Fibroblast of villous mesenchyme (primary cell): ENCODE data around the gene MAP3K5. TPM values are rescaled to one million over a fixed set of nuclear protein-coding genes. Genes with fewer than 3 reads are reported as not detected.

ENCODE experiments used
- DNase-seq: peaks from one replicate; pipeline ENCODE4 v3.0.0-alpha.2; 2010; ENCODE audit warnings: low read depth
- H3K4me3 ChIP-seq: 2 replicates; pipeline ENCODE4 v1.5.1; 2011; ENCODE audit warnings: low read depth, mild to moderate bottlenecking, low read length
- total RNA-seq: library from RNA; depleted of rRNA; stranded (reverse); fragments of >200 nt; gene quantifications from 2 replicates; pipeline ENCODE4 v1.2.3, GENCODE V29; 2012
- TF ChIP-seq, protein P1 (sequence below): IDR thresholded peaks from 2 replicates; pipeline ENCODE4 v1.5.1; 2012; ENCODE audit warnings: low read depth, mild to moderate bottlenecking, low read length; ENCODE audit not compliant: insufficient read depth

MAP3K5 gene
- total RNA-seq, 1 donor: 84.6 TPM

DNA sequence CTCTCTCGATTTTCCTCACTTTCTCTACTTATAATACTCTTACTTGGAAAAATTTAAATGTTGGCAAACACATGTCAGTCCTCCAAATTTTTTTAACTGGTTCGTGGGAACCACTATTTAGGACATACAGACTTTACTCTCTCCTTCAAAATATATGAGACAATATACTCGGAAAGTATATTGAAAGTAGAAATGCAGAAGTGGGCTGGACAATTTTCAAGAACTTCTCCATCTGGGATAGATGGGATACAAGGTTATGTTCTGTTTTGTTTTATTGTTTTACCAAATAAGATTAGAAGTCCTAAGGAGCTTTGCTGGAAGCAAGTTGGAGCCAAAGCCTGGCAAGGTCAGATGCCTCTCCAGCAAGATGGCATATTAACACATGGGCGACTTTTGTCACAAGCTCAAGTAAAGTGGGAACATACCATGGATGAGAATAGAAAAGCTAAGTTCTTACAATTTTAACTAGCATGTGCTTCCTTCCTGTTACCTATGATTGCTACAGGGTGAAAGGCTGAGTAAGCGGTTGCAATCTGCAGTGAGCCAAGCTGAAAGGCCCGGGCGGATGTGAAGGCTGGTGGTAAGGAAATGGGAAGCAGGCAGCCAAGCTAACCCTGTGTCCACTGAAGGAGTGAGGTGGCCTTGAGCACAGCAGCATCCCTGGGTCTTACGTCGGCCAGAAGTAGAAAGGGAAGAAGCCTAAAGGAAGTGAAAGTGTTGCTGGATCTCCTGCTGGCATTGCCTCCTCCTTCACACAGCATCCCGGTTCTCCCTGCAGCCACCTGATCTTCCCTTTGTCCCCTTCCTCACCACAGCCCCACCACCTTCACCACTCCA, 7.1 kb downstream of the MAP3K5 start:
- DNase-seq: no peak
- H3K4me3 ChIP-seq: no peak overlapping the region
- TF ChIP-seq, protein P1, sequence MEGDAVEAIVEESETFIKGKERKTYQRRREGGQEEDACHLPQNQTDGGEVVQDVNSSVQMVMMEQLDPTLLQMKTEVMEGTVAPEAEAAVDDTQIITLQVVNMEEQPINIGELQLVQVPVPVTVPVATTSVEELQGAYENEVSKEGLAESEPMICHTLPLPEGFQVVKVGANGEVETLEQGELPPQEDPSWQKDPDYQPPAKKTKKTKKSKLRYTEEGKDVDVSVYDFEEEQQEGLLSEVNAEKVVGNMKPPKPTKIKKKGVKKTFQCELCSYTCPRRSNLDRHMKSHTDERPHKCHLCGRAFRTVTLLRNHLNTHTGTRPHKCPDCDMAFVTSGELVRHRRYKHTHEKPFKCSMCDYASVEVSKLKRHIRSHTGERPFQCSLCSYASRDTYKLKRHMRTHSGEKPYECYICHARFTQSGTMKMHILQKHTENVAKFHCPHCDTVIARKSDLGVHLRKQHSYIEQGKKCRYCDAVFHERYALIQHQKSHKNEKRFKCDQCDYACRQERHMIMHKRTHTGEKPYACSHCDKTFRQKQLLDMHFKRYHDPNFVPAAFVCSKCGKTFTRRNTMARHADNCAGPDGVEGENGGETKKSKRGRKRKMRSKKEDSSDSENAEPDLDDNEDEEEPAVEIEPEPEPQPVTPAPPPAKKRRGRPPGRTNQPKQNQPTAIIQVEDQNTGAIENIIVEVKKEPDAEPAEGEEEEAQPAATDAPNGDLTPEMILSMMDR: no peak

DNA sequence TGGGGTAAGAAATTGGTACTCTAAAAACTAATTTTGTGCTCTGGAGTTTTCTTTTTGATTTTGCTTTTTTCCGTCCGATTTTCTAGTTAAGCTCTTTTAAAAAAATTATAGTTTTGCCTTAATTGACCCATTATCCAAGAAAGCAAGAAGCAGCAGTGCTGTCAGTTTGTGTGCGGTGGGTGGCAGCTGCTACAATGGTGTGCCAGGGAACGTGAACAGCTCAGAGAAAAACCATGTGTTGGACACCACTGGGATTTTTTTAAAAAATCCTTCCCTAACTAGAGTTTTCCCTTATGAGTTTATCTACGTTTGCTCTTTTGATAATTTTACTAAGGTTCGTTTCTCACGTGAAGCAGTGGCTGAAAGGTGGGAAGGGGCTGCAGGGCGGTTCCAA, 8.0 kb downstream of the MAP3K5 start:
- TF ChIP-seq, protein P1: no peak
- DNase-seq: no peak
- no peak overlapping the region for H3K4me3 ChIP-seq

DNA sequence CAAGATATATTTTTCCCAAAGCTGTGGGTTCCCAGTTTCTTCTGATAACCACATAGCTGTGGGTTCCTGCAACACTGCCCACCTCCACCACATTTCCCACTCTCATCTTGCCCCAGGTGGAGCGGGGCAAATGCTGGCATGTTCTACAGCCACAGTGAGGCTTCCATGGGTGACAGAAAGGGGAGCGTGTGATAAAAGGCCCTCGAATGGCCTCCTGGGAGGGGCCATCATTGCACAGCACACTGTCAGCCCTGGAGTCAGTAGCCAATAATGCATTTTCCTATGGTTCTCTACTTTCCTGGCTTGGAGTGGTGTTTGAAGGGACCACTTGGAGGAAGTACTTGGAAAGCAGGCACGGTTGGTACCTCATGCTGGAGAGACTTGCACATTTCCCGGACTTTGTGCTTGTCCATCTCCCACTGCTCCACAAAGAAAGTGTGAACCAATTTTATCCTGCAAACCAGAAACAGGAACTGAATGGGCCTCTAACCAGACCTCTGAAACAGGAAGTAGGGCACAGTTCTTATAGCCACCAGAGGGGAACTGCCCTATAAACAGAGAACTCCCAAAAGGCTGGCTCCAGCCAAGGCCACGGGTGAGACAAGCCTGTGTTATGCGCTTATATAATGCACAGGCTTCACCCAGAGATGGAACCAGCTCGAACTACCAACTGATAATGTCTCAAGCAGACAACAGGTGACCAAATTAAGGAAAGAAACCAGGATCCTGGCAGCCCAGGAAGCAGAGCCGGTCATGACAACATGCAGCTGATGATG, 8.6 kb downstream of the MAP3K5 start:
- TF ChIP-seq, protein P1: no peak
- DNase-seq: no peak
- no peak overlapping the region for H3K4me3 ChIP-seq

DNA sequence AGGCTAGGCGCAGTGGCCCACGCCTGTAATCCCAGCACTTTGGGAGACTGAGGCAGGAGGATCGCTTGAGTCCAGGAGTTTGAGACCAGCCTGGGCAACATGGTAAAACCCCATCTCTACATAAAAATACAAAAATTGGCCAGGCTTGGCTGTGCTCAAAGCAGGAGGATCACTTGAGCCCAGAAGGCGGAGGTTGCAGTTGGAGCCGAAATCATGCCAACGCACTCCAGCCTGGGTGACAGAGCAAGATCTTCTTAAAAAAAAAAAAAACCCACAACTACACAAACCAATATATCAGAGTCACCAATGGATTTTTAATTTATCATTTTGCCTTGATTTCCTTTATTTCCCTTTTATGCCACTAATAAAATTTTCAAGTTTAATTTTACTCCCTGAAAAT, 9.3 kb downstream of the MAP3K5 start:
- DNase-seq: no peak
- H3K4me3 ChIP-seq: no peak overlapping the region
- TF ChIP-seq, protein P1: no peak

DNA sequence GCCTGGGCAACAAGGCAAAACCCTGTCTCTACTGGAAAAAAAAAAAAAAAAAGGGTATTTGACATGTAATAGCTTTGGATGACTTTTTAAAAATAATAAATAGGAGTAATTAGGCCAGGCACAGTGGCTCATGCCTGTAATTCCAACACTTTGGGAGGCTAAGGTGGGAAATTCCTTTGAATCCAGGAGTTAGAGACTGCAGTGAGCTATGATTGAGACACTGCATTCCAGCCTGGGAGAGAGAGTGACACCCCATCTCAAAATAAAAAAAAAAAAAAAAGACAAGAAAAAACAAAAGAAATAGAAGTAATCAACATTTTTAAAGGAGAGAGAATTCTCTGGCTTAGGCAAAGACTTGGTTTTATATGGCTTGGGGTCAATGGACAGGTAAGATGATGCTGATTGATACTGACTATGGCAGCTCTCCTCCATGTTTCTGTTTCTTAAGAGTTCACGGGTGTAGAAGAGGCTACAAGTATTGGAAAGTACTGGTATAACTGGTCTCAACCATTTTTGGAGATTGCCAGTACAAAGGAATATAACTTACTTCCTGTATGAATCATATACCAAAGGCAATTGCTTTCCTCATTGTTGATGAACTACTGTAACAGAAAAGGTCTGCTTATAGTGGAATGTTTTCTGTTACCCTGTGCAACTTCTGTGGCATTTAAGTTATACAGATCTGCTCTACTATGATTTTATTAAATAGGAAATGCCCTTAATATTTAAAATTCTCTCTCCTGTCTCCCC, 10.1 kb downstream of the MAP3K5 start:
- TF ChIP-seq, protein P1: no peak
- peak; percentile 53 for DNase-seq
- no peak overlapping the region for H3K4me3 ChIP-seq

DNA sequence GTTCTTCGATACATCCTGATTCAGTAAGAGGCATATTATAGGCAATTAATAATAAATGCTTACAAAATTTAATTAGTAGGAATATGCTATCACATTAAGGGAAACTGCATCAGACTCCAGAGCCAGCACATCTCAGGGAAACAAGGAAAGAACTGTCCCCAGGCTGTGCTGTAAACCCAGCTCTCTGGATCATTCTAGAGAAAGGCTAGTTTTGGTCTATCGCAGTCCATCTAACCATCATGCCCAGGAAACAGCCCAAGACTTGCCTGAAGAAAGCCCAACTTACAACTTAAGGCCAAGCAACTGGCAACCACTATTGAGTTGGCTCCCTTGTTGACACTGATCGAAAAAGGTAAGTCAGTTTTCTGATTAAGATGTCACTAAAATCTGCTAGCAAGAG, 11.3 kb downstream of the MAP3K5 start:
- TF ChIP-seq, protein P1: no peak
- no peak overlapping the region for H3K4me3 ChIP-seq
- no peak for DNase-seq
